ENCODE results near the gene ZFTA.

DNA sequence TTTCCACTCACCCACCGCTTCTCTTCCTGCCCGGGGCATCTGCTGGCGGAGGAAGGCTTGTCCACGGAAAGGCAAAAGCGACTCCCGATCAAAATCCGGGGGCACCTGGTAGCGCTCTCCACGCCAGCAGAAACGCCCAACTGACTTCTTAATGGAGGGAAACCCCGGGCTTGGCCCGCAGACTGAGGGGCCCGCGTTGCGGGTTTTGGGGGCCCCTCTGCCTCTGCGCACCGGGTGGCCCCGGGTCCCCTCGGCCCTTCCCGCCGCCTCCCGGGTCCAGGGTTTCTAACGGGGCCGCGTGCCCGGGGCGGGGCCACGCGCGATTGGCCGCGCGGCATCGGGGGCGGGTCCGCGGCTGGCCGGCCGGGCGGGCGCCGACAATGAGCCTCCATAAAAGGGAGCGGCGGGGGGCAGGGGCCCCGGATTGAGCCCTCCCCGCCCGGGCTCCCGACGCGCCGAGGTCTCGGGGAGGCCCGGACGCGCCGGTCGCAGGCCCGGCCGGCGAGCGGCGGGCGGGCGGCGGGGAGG, 44.5 kb upstream of the ZFTA start, which contains the start of gene SPINDOC:
- TF ChIP-seq, protein P1, sequence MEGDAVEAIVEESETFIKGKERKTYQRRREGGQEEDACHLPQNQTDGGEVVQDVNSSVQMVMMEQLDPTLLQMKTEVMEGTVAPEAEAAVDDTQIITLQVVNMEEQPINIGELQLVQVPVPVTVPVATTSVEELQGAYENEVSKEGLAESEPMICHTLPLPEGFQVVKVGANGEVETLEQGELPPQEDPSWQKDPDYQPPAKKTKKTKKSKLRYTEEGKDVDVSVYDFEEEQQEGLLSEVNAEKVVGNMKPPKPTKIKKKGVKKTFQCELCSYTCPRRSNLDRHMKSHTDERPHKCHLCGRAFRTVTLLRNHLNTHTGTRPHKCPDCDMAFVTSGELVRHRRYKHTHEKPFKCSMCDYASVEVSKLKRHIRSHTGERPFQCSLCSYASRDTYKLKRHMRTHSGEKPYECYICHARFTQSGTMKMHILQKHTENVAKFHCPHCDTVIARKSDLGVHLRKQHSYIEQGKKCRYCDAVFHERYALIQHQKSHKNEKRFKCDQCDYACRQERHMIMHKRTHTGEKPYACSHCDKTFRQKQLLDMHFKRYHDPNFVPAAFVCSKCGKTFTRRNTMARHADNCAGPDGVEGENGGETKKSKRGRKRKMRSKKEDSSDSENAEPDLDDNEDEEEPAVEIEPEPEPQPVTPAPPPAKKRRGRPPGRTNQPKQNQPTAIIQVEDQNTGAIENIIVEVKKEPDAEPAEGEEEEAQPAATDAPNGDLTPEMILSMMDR (IDR thresholded peaks at IDR 0.05) = peak in 1 of 4 experiments; percentile 8
- TF ChIP-seq POLR2AphosphoS5 (IDR thresholded peaks at IDR 0.05) (no peak), POLR2A (IDR thresholded peaks at IDR 0.05) (peak; percentile 26 to 42)

All from gastroesophageal sphincter (tissue), 3 donors.